Tibial nerve (tissue), 4 donors: ENCODE measurements around the gene PRKCH.

Experiments
- CTCF ChIP-seq, 5 experiments: fragments of 200-600 bp in 3 of 5; fragments of 450-650 bp in 2 of 5; sonication (generic) in 3 of 5; IDR thresholded peaks; one replicate each; pipeline ENCODE4 v1.5.1; 2016 to 2019; ENCODE audit warnings: antibody characterized with exemption in 5 of 5, mild to moderate bottlenecking in 3 of 5, moderate library complexity in 2 of 5
- EP300 ChIP-seq, 2 donors: sonication (generic); formaldehyde crosslinking; IDR thresholded peaks; one replicate each; pipeline ENCODE4 v1.6.1; 2017; ENCODE audit warnings: antibody characterized with exemption in 2 of 2, mild to moderate bottlenecking in 1 of 2
- POLR2A ChIP-seq, 2 donors: fragments of 450-650 bp; IDR thresholded peaks; one replicate each; pipeline ENCODE4 v1.6.1; 2017; ENCODE audit warnings: antibody characterized with exemption in 2 of 2, mild to moderate bottlenecking in 2 of 2, moderate library complexity in 2 of 2

- no peak for TF ChIP-seq CTCF (IDR thresholded peaks at IDR 0.05)
- TF ChIP-seq POLR2A (IDR thresholded peaks at IDR 0.05), result no peak
- TF ChIP-seq EP300 (IDR thresholded peaks at IDR 0.05), result no peak
These were observed 21.1 kb downstream of the PRKCH start for GRCh38 chr14:61342486-61342885.
